GM12891 (cell line): ENCODE results near the gene NAA35.

Experiments
- POLR2A ChIP-seq: IDR thresholded peaks from 2 replicates; pipeline ENCODE4 v1.6.1; 2011; ENCODE audit warnings: low read depth, low read length, control low read depth
- TAF1 ChIP-seq: IDR thresholded peaks from 2 replicates; pipeline ENCODE4 v1.6.1; 2011; ENCODE audit warnings: low read depth, low read length, control low read depth

DNA sequence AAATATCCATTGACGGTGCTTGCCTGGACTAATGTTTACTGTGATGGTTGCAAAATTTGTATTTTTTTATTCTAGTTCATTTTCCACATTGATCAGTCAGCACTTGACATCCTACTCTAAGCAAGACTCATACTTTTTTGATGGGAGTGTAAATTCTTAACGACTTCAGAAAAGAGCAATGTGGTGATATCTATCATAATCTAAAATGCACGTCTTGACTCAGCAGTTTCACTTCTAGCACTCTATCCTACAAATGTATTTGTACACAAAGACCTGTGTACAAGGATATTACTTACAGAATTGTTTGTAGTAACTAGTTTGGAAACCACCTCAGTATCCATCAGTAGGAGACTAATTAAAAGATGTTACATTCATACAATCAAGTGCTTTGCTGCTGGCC is 24.0 kb downstream of the NAA35 start:
- TF ChIP-seq POLR2A: no peak
- TF ChIP-seq TAF1: no peak
